GM11168 (cell line): ENCODE results near the gene TMX2.
"Not testable (repeated sequence)": the region's sequence is repeated elsewhere in the genome, so short reads cannot be mapped to it uniquely, and the experiment has no call there.

Experiments used
- in situ Hi-C: fragments of 300-500 bp; cut with MboI; formaldehyde crosslinking; loops from one replicate; pipeline ENCODE4 v1.12.0; 2022; ENCODE audit warnings: low sequenced_read_pairs; ENCODE audit not compliant: unreplicated experiment

The TMX2 gene

GRCh38 chr11:57711414-57712255, 758 bp upstream of the TMX2 start, which contains the start of gene MED19:
Gene MED19 (minus strand): TSS chr11:57712215. CDS start chr11:57712179, 36 bp downstream.
- in situ Hi-C loops = no loop called here

- in situ Hi-C loops = no loop called here
These were observed 1.4 kb downstream of the TMX2 start for GRCh38 chr11:57713835-57714234.

- in situ Hi-C loops = not testable (repeated sequence)
These were observed 4.3 kb downstream of the TMX2 start for GRCh38 chr11:57716726-57717125.

- in situ Hi-C loops = no loop called here
These were observed 14.8 kb downstream of the TMX2 start for GRCh38 chr11:57727185-57727584.

- in situ Hi-C loops = no loop called here
These were observed 16.4 kb downstream of the TMX2 start for GRCh38 chr11:57728829-57729228.

GRCh38 chr11:57729479-57729878, 17.1 kb downstream of the TMX2 start:
- in situ Hi-C loops = no loop called here

- in situ Hi-C loops = no loop called here
These were observed 20.3 kb downstream of the TMX2 start for GRCh38 chr11:57732661-57733060.

- in situ Hi-C loops = no loop called here
These were observed 23.4 kb downstream of the TMX2 start for GRCh38 chr11:57735619-57736298.

GRCh38 chr11:57741132-57742086, 29.0 kb downstream of the TMX2 start, which contains the start of gene SELENOH:
Gene SELENOH (plus strand): TSS chr11:57741491. CDS start chr11:57741596, 105 bp downstream.
- in situ Hi-C loops = no loop called here

- in situ Hi-C loops = no loop called here
These were observed 29.7 kb downstream of the TMX2 start for GRCh38 chr11:57742087-57742452.

- in situ Hi-C loops = no loop called here
These were observed 32.0 kb downstream of the TMX2 start for GRCh38 chr11:57744357-57744756.

- in situ Hi-C loops = loop anchor here (5.0 kb wide), 1 partner anchor 57 kb away; no protein-coding TSS in a partner anchor
These were observed 32.8 kb downstream of the TMX2 start for GRCh38 chr11:57745206-57745605.

GRCh38 chr11:57746920-57747319, 34.5 kb downstream of the TMX2 start:
- in situ Hi-C loops = loop anchor here (5.0 kb wide), 1 partner anchor 55 kb away; no protein-coding TSS in a partner anchor

GRCh38 chr11:57751176-57751575, 38.8 kb downstream of the TMX2 start:
- in situ Hi-C loops = no loop called here

GRCh38 chr11:57751676-57752253, 39.4 kb downstream of the TMX2 start, which contains the start of gene BTBD18:
Gene BTBD18 (minus strand): TSS chr11:57751819. CDS start chr11:57751188, 631 bp downstream.
- in situ Hi-C loops = no loop called here

GRCh38 chr11:57752954-57753353, 40.6 kb downstream of the TMX2 start:
- in situ Hi-C loops = no loop called here

GRCh38 chr11:57758174-57758573, 45.8 kb downstream of the TMX2 start:
- in situ Hi-C loops = no loop called here

GRCh38 chr11:57761301-57762234, 49.2 kb downstream of the TMX2 start, which contains the start of gene CTNND1:
Gene CTNND1 (plus strand): TSS chr11:57761802. CDS start chr11:57791479, 29,677 bp downstream.
- in situ Hi-C loops = no loop called here
